ENCODE results near the gene BNIP2.
"Not testable (repeated sequence)": the region's sequence is repeated elsewhere in the genome, so short reads cannot be mapped to it uniquely, and the experiment has no call there.

Gene BNIP2

GRCh38 chr15:59649603-59650002, 39.5 kb downstream of the BNIP2 start:
- Histone ChIP-seq H2BK5ac (ENCODE audit: low read depth, low read length, poor library complexity) (no peak overlapping the region), H3K27ac (ENCODE audit: low read depth, low read length) (no peak overlapping the region), H3K4me1 (ENCODE audit: control insufficient read depth in 1 of 2, insufficient read depth in 2 of 2, low read length in 2 of 2) (peaks cover 2 to 3% of the 10 kb centered on the region in 2 experiments), H3K36me3 (ENCODE audit: control insufficient read depth in 1 of 2, insufficient read depth in 2 of 2, low read length in 2 of 2) (peaks cover 15 to 22% of the 10 kb centered on the region in 2 experiments), H3K79me1 (ENCODE audit: low read length) (no peaks in the 10 kb centered on the region), H3K27me3 (ENCODE audit: insufficient read depth, low read length) (no peaks in the 10 kb centered on the region), H4K8ac (ENCODE audit: low read depth, low read length) (no peak overlapping the region), H3K23ac (ENCODE audit: low read length) (no peak overlapping the region), H3K4ac (ENCODE audit: low read depth, low read length) (no peak overlapping the region), H3K9me3 (ENCODE audit: insufficient read depth, low read depth, low read length) (peaks cover 2% of the 10 kb centered on the region), H2BK12ac (ENCODE audit: low read length) (no peak overlapping the region), H4K12ac (ENCODE audit: low read depth, low read length) (no peak overlapping the region), H3K4me2 (ENCODE audit: low read length) (no peak overlapping the region), H3K4me3 (ENCODE audit: low read depth, low read length) (no peak overlapping the region), H2AFZ (ENCODE audit: insufficient read depth, low read length, poor library complexity) (no peak overlapping the region), H2BK120ac (ENCODE audit: insufficient read depth, low read length, poor library complexity) (no peak overlapping the region), H2AK5ac (ENCODE audit: low read length) (no peak overlapping the region), H3K79me2 (ENCODE audit: control insufficient read depth, insufficient read depth, low read length, poor library complexity) (no peaks in the 10 kb centered on the region), H3K9ac (ENCODE audit: low read length) (no peak overlapping the region), H3K18ac (ENCODE audit: low read length) (no peak overlapping the region), H3K14ac (ENCODE audit: low read length) (no peak overlapping the region), H4K91ac (ENCODE audit: low read depth, low read length) (no peak overlapping the region)
- peak; percentile 27 to 75 for DNase-seq

- DNase-seq = no peak
- H3K27ac ChIP-seq (ENCODE audit: low read depth, low read length) = no peak overlapping the region
- no peak overlapping the region for H3K9ac ChIP-seq (ENCODE audit: low read length)
- H3K79me2 ChIP-seq (ENCODE audit: control insufficient read depth, insufficient read depth, low read length, poor library complexity) = no peaks in the 10 kb centered on the region
- no peak overlapping the region for H3K18ac ChIP-seq (ENCODE audit: low read length)
- no peaks in the 10 kb centered on the region for H3K79me1 ChIP-seq (ENCODE audit: low read length)
- H4K12ac ChIP-seq (ENCODE audit: low read depth, low read length) = no peak overlapping the region
- H2BK12ac ChIP-seq (ENCODE audit: low read length) = no peak overlapping the region
- no peak overlapping the region for H4K91ac ChIP-seq (ENCODE audit: low read depth, low read length)
- H3K14ac ChIP-seq (ENCODE audit: low read length) = no peak overlapping the region
- no peak overlapping the region for H3K4me2 ChIP-seq (ENCODE audit: low read length)
- H3K36me3 ChIP-seq (ENCODE audit: control insufficient read depth in 1 of 2, insufficient read depth in 2 of 2, low read length in 2 of 2) = peaks cover 20% of the 10 kb centered on the region in 2 experiments
- H2BK120ac ChIP-seq (ENCODE audit: insufficient read depth, low read length, poor library complexity) = no peak overlapping the region
- H4K8ac ChIP-seq (ENCODE audit: low read depth, low read length) = no peak overlapping the region
- no peak overlapping the region for H3K4ac ChIP-seq (ENCODE audit: low read depth, low read length)
- H2BK5ac ChIP-seq (ENCODE audit: low read depth, low read length, poor library complexity) = no peak overlapping the region
- H3K4me3 ChIP-seq (ENCODE audit: low read depth, low read length) = no peak overlapping the region
- no peak overlapping the region for H3K23ac ChIP-seq (ENCODE audit: low read length)
- H3K4me1 ChIP-seq (ENCODE audit: control insufficient read depth in 1 of 2, insufficient read depth in 2 of 2, low read length in 2 of 2) = no peaks in the 10 kb centered on the region
- no peaks in the 10 kb centered on the region for H3K9me3 ChIP-seq (ENCODE audit: insufficient read depth, low read depth, low read length)
- WGBS (ENCODE audit: extremely low coverage, insufficient coverage, insufficient read length) = no CpG with 5 or more reads among the region's 1 CpG
- H3K27me3 ChIP-seq (ENCODE audit: insufficient read depth, low read length) = no peaks in the 10 kb centered on the region
- no peak overlapping the region for H2AK5ac ChIP-seq (ENCODE audit: low read length)
- no peak overlapping the region for H2AFZ ChIP-seq (ENCODE audit: insufficient read depth, low read length, poor library complexity)
These were observed 42.0 kb downstream of the BNIP2 start for GRCh38 chr15:59647085-59647484.

- no peak overlapping the region for H2BK120ac ChIP-seq (ENCODE audit: insufficient read depth, low read length, poor library complexity)
- H3K4me3 ChIP-seq (ENCODE audit: low read depth, low read length) = no peak overlapping the region
- H4K12ac ChIP-seq (ENCODE audit: low read depth, low read length) = no peak overlapping the region
- H2AK5ac ChIP-seq (ENCODE audit: low read length) = no peak overlapping the region
- H3K23ac ChIP-seq (ENCODE audit: low read length) = no peak overlapping the region
- no peak overlapping the region for H2BK5ac ChIP-seq (ENCODE audit: low read depth, low read length, poor library complexity)
- WGBS (ENCODE audit: extremely low coverage, insufficient coverage, insufficient read length) = no CpG with 5 or more reads among the region's 1 CpG
- no peak overlapping the region for H3K4me2 ChIP-seq (ENCODE audit: low read length)
- H3K79me2 ChIP-seq (ENCODE audit: control insufficient read depth, insufficient read depth, low read length, poor library complexity) = no peaks in the 10 kb centered on the region
- no peak overlapping the region for H3K4ac ChIP-seq (ENCODE audit: low read depth, low read length)
- H3K4me1 ChIP-seq (ENCODE audit: control insufficient read depth in 1 of 2, insufficient read depth in 2 of 2, low read length in 2 of 2) = no peaks in the 10 kb centered on the region
- H3K27ac ChIP-seq (ENCODE audit: low read depth, low read length) = no peak overlapping the region
- no peaks in the 10 kb centered on the region for H3K27me3 ChIP-seq (ENCODE audit: insufficient read depth, low read length)
- H3K14ac ChIP-seq (ENCODE audit: low read length) = no peak overlapping the region
- no peak overlapping the region for H2AFZ ChIP-seq (ENCODE audit: insufficient read depth, low read length, poor library complexity)
- no peak overlapping the region for H4K91ac ChIP-seq (ENCODE audit: low read depth, low read length)
- no peaks in the 10 kb centered on the region for H3K9me3 ChIP-seq (ENCODE audit: insufficient read depth, low read depth, low read length)
- no peak overlapping the region for H3K18ac ChIP-seq (ENCODE audit: low read length)
- no peak overlapping the region for H2BK12ac ChIP-seq (ENCODE audit: low read length)
- H3K9ac ChIP-seq (ENCODE audit: low read length) = no peak overlapping the region
- DNase-seq = no peak
- H3K79me1 ChIP-seq (ENCODE audit: low read length) = no peaks in the 10 kb centered on the region
- H3K36me3 ChIP-seq (ENCODE audit: control insufficient read depth in 1 of 2, insufficient read depth in 2 of 2, low read length in 2 of 2) = peaks cover 16 to 17% of the 10 kb centered on the region in 2 experiments
- no peak overlapping the region for H4K8ac ChIP-seq (ENCODE audit: low read depth, low read length)
These were observed 42.8 kb downstream of the BNIP2 start for GRCh38 chr15:59646277-59646676.

GRCh38 chr15:59645812-59646211, 43.3 kb downstream of the BNIP2 start:
- not testable (repeated sequence) for H2AFZ ChIP-seq (ENCODE audit: insufficient read depth, low read length, poor library complexity); H3K4ac ChIP-seq (ENCODE audit: low read depth, low read length); DNase-seq; H3K23ac ChIP-seq (ENCODE audit: low read length); H3K14ac ChIP-seq (ENCODE audit: low read length); H2BK12ac ChIP-seq (ENCODE audit: low read length); H4K91ac ChIP-seq (ENCODE audit: low read depth, low read length); H3K4me1 ChIP-seq (ENCODE audit: control insufficient read depth in 1 of 2, insufficient read depth in 2 of 2, low read length in 2 of 2); H4K8ac ChIP-seq (ENCODE audit: low read depth, low read length); H3K9ac ChIP-seq (ENCODE audit: low read length); H3K27ac ChIP-seq (ENCODE audit: low read depth, low read length); H3K4me2 ChIP-seq (ENCODE audit: low read length); H3K18ac ChIP-seq (ENCODE audit: low read length); H4K12ac ChIP-seq (ENCODE audit: low read depth, low read length); H3K27me3 ChIP-seq (ENCODE audit: insufficient read depth, low read length); H2AK5ac ChIP-seq (ENCODE audit: low read length); H3K9me3 ChIP-seq (ENCODE audit: insufficient read depth, low read depth, low read length); H2BK5ac ChIP-seq (ENCODE audit: low read depth, low read length, poor library complexity); H3K79me2 ChIP-seq (ENCODE audit: control insufficient read depth, insufficient read depth, low read length, poor library complexity); H3K4me3 ChIP-seq (ENCODE audit: low read depth, low read length); H2BK120ac ChIP-seq (ENCODE audit: insufficient read depth, low read length, poor library complexity); H3K79me1 ChIP-seq (ENCODE audit: low read length)
- no CpG with 5 or more reads among the region's 9 CpGs for WGBS (ENCODE audit: extremely low coverage, insufficient coverage, insufficient read length)
- H3K36me3 ChIP-seq (ENCODE audit: control insufficient read depth in 1 of 2, insufficient read depth in 2 of 2, low read length in 2 of 2) = peaks cover 14 to 19% of the 10 kb centered on the region in 2 experiments
